ENCODE results near the gene RCCD1. TPM values are rescaled to one million over a fixed set of nuclear protein-coding genes. Genes with fewer than 3 reads are reported as not detected.

Gene RCCD1
- total and polyA plus RNA-seq, 9 of the 15 experiments (the other 6 are each of a cell fraction or from before 2014, with no cell fraction given), result 11.1 to 51.4 (median 24.7) TPM

GRCh38 chr15:90994417-90995311 lies 40.0 kb downstream of the RCCD1 start, which contains the start of gene PRC1 (continued):
- TF ChIP-seq TFE3 (CRISPR knock-in tag; IDR thresholded peaks at IDR 0.05) (no peak), CTBP1 (IDR thresholded peaks at IDR 0.05; ENCODE audit: borderline replicate concordance) (peak; percentile 92), CTCF (IDR thresholded peaks at IDR 0.05 in 2 of 3, conservative IDR thresholded peaks at IDR 0.05 in 1 of 3; ENCODE audit: insufficient read depth in 2 of 3, low read depth in 1 of 3, low read length in 3 of 3) (peak in 1 of 3 experiments; percentile 5; a peak in 1 of 6 replicates), TAL1 (IDR thresholded peaks at IDR 0.05) (no peak), FOXK2 (conservative IDR thresholded peaks at IDR 0.05 in 1 of 2, IDR thresholded peaks at IDR 0.05 in 1 of 2; ENCODE audit: low read depth in 2 of 2) (peak; percentile 47 to 72; a peak in 2 of 4 replicates), ELF2 (CRISPR knock-in tag; IDR thresholded peaks at IDR 0.05) (peak; percentile 35; the same call in 1 of the 2 replicates), TGIF2 (CRISPR knock-in tag; IDR thresholded peaks at IDR 0.05) (peak; percentile 57; the same call in 1 of the 2 replicates), SIRT6 (IDR thresholded peaks at IDR 0.05; ENCODE audit: low read depth, low read length) (no peak), HMGN3 (IDR thresholded peaks at IDR 0.05; ENCODE audit: borderline replicate concordance, extremely low read depth, insufficient read length, low read depth, low read length) (peak; percentile 94), MCM7 (IDR thresholded peaks at IDR 0.05) (no peak), ZNF695 (CRISPR knock-in tag; IDR thresholded peaks at IDR 0.05) (no peak), HDAC3 (IDR thresholded peaks at IDR 0.05; ENCODE audit: borderline replicate concordance, partially characterized antibody) (no peak), TRIM25 (IDR thresholded peaks at IDR 0.05; ENCODE audit: borderline replicate concordance) (no peak), AFF4 (CRISPR knock-in tag; IDR thresholded peaks at IDR 0.05) (peak; percentile 92), TAF1 (IDR thresholded peaks at IDR 0.05; ENCODE audit: control insufficient read depth, extremely low read depth, insufficient read depth, low read length, severe bottlenecking) (peak; percentile 93), ZNF24 (IDR thresholded peaks at IDR 0.05) (no peak), SUPT5H (IDR thresholded peaks at IDR 0.05) (peak; percentile 91)

Data from K562 (cell line).